GM19467 (cell line): Measurements from ENCODE around the gene LSM4.

Experiments
- ATAC-seq: cut with Tn5 transposase; IDR thresholded peaks from one replicate; pipeline ENCODE4 v1.9.1; 2021; ENCODE audit warnings: mild to moderate bottlenecking, moderate library complexity; ENCODE audit not compliant: unreplicated experiment

Gene LSM4

DNA sequence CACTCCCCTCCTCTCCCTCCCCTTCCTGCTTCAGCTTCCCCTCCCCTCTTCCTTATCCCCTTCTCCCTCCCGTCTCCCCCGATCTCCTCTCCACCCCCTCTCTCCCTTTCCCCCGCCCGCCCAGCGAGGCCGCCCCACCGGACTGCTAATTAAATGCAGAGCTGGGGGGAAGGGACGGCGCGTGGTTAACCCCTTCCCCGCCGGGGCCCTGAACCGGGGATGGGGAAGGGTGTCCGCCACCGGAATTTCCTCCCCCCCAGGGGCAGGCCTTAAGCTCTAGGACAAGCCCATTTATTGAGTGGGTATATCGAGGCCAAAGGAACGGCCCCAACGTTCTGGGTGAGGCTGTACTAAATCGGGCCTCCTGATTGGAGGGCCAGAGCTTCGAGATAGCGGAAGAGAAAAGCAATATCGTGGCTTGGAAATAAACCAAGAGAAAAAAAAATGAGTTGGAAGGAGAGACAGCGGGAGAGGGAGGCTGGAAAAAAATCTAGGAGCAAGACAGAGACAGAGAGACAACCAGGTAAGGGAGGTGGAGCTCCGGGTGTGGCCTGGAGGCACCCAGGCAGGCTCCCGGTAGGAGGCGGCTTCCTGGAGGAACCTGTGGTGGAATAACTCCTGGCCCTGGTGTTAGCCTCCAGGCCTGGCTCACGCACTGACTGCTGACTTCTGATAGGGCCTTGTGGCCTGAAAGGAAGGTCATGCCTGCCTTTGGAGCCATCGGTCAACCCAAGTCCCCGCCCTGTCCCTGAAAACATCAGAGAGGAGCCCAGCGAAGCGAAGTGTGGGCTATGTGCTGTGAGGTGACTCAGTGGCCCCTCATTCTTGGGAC, 29.9 kb downstream of the LSM4 start:
- ATAC-seq: no peak

DNA sequence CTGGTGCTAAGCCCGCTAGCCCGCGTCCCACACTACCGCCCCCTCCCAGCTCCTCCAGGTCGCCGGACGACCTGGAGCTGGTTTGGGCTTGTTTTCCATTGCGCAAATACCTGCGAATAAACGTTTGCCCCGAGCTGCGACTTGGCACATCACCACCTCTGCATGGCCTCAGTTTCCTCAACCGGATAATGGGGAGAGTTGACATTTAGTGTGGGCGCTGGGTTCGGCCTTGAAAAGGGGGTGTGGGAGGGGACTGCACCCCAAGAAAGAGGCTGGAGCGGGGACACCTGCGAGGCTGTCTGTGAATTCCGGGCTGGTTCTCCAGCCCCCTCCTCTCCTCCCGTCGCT, 30.4 kb downstream of the LSM4 start:
- ATAC-seq: no peak

DNA sequence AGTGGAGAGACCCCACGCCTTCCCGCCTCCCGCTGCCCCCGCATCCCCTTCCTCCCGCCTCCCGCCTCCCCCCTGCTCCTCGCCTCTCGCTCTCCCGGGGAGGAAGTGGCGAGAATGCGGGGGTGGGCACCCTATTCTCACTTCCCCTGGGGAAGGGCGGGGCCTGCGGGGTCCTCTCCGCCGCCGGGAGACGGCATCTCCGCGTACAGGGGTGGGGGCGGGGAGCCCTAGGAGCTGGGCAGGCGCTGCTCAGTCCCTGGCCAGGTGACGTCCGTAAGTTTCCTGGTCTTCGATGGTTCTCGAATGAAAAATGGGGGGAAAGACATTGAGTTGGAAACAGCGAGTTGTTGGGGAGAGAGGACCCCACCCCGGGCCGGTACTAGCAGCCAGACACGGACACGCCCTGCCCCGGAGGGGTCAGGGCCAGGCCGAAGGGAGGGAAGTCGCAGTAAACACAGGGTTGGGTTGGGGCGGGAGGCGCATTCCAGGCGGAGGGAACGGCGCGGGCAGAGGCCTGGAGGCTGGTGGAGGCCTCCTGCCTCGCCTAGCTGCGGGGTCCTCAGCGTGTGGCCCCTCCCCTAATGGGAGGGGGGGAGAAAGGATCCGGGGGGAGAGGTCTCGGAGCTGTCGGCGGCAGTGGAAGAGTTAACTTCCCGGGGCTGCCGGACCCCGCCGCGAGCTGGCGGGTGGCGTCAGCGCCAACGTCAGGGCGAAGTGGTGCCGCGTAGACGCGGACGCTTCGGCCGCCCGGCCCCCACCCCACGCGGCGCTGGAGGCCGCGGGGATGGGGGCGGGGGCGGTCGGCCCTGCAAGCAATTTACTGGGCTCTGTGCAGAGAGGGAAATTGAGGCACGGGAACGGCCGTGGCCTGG, 31.1 kb downstream of the LSM4 start:
- ATAC-seq: no peak

- ATAC-seq: no peak
Measured at GRCh38 chr19:18291019-18291524, 31.8 kb downstream of the LSM4 start.

- no peak for ATAC-seq
Measured at GRCh38 chr19:18290302-18291018, 32.4 kb downstream of the LSM4 start.

DNA sequence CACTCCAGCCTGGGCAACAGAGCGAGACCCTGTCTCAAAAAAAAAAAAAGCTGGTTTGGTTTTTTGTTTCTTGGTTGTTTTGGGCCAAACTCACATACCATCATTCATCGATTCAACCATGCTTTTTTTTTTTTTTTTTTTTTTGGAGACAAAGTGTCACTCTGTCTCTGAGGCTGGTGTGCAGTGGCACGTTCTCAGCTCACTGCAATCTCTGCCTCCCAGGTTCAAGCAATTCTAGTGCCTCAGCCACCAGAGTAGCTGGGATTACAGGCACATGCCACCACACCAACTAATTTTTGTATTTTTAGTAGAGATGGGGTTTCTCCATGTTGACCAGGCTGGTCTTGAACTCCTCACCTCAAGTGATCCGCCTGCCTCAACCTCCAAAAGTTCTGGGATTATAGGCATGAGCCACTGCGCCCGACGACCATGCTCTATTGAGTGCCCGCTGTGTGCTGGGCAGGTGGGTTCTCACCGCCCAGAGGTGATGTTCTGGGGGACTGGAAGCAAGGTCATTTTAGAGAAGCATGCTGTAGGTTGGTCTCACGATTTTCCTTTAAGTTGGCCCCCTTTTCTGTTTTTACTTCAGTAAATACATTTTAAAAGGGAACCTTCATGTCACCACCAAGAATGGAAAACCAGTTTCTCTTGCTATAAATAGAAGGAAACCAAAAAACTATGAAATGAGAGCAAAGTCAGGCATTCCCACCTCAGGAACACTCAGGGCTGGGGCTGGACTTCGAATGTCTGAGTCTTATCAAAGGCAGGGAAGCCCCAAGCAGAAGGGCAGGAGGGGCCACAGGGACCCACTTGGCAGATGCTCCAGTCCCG, 33.2 kb downstream of the LSM4 start:
- no peak for ATAC-seq

DNA sequence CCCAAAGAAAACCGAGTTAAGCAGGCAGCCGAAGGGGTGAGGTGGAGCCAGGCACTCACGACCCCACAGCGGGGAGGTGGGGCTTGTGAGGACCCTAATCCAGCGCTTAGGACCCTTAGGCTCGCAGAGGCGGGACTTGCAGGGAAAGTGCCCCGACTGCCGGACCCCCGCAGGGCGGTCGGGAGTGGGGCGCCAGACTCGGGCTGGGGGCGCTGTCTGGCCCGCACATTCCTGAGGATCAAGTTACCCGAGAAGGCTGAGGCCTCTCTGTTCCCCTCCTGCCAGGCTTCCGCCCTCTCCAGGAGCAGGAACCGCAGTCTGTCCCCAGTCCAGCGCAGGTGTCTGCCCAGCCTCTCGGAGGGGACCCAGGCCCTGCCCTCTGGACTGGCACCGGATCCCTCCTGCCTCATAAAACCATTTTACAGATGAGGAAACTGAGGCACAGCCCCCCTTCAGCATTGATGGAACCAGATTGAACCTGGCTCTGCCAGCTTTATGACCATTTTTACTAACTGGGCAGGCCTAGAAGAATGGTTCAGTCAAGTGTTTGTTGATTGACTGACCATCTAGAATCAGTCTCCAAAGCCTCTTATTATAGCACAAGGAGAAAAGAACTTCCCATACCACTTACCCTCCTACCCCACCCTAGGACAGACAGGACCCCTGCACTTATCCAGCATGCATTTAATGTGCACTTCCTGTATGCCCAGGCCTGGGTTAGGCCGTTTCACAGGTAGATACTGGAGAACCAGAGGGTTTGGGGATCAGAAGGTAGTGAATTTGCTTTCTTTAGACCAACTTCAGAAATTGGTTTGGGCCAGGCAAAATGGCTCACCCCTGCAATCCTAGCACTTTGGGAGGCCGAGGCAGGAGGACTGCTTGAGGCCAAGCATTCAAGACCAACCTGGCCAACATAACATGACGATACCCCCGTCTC, 34.8 kb downstream of the LSM4 start:
- ATAC-seq: no peak

DNA sequence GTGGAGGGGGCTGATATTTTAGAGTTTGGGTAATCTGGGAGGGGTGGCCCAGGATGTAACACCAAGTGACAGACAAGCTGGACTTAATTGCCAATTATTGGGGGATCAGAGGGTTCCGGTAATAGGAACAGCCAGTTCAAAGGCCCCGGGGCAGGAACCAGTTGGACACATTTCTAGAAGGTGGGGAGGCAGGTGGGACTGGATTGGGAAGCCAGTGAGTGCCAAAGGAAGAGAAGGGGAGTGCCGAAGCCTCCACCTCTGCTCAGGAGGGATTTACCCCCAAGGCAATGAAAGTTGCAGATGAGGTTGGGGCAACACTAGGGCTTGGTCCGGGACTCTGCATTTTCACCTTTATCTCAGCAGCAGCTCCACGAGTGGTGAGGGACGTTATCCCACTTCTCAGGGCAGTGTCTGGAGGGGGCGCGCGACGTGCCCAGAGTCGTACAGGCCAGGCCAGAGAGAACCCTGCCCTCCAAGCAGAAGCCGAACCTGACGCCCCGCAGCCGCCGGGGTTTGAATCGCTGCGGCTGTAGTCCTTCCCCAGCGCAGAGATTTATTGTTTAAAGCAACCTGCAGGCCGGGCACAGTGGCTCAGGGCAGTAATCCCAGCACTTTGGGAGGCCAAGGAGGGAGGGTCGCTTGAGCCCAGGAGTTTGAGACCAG, 35.8 kb downstream of the LSM4 start:
- ATAC-seq: no peak

DNA sequence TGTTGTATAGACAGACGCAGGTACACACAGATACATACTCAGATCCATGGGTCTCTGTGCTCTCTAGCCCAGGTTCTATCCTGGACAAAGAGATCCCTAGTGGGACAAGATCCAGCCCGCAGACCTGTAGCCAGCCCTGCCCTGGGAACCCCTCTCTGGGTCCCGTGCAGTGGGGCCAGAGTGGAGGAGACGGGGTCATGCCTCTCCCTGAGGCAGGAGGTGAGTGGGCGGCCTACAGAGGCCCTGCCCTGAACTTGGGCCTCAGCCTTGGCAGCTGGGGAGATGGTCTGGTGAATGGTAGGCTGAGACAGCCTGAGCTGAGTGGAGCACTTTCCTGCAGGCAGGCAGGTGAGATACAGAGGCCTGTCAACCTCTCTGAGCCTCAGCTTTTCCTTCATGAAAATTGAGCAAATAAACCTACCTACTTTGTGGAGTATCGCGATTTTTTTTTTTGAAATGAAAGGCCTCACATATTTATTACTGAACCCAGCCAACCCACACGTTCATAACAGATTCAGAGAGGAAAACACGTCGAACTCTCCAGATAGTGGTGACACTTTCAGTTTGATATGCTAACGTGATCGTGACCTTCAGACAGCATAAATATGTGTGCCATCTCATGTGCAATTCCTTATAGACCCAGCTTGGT, 38.0 kb downstream of the LSM4 start:
- no peak for ATAC-seq

- ATAC-seq: no peak
Measured at GRCh38 chr19:18283338-18283737, 39.5 kb downstream of the LSM4 start.

DNA sequence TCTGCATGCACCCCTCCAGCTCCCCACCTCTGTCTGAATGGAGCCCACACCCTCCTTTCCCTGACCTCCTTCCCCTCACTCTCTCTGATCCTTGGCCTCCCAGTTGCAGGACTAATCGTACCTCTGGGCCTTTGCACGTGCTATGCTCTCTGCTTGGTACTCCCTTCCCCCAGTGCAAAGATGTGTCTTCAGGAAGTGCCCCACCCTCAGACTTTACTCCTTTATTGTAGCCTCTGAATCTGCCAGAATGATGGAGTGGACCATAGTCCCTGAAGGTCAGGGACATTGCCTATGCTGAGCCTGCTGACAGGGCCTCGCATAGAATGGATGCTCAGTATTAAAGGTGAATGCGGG, 40.1 kb downstream of the LSM4 start:
- no peak for ATAC-seq

DNA sequence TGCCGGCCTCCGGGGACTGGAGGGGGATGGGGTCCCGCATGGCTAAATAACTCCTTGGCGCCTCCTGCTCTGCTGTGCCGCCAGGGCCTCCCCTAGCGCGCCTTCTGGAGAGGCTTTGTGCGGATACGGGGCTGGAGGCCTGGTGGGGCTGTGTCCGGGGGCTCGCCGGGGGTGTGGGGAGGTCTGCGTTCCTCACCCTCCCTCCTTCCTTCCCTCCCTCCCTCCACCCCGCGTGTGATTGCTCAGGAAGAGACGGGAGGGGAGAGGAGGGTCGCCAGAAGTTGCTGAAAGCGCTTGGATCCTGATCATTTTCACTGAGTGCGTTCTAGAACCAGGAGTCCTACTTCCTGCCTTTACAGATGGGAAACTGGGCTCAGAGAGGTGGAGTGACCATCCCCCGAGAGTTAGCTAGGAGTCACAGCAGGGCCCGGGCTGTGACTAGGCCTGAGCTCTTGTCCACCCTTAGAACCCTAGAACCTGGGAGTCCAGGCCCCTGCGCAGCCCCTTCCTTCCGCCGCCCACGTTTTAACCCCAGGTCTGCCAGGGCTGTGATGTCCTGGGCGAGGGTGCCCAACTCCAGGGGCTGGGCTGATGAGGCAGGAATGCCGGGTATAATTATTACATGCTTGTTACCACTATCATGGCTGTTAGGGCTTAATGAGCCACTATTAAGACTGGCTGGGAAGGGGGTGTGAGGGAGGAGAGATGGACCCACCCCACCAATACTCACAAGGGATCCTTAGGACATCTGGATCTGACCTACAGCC, 40.7 kb downstream of the LSM4 start:
- ATAC-seq: no peak

DNA sequence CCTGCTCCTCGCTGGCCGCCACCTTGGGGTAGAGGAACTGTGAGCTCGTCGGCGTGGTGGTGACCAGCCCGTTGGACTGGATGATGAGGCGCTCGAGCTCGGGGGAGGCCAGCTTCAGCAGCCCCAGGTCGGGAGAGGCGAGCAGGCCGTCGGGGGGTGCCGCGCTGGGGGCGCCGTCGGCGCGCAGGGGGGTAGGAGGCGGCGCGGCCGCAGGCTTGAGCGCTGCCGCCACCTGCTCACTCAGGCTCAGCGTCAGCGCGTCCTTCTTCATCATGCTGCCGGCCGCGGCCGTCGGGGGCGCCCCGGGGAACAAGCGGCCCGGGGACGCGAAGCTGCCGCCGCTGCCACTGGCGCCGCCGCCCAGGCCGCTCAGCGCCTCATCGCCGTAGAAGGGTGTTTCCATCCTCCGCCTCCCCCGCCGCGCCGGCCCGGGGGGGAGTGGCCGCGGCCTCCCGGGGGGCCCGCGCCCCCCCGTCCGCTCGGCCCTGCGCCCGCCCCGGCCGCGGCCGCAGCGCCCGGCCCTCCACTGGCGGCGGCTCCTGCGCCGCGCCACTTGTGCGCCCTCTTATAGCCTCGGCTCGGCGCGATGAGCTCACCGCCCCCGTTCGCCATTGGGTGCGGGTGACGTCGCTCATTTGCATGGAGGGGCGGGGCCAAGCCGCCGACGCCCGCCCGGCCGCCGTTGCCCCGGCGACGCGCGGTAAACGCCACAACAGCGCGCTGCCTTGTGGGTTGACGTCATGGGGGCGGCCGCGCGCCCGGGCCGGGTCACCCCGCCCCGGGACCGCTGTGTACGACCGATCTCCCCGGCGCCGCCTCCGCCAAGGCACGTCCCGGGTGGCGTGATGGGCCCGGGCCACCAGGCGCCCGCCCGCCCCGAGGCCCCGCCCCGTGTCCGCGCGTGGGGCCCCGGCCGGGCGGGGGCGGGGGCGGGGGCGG, 41.5 kb downstream of the LSM4 start, which contains the start of gene JUND:
TSS of gene JUND (minus strand) at position 541 of the 939 bp plus-strand sequence. CDS start at position 403, 138 bp downstream.
- ATAC-seq: peak; percentile 62

DNA sequence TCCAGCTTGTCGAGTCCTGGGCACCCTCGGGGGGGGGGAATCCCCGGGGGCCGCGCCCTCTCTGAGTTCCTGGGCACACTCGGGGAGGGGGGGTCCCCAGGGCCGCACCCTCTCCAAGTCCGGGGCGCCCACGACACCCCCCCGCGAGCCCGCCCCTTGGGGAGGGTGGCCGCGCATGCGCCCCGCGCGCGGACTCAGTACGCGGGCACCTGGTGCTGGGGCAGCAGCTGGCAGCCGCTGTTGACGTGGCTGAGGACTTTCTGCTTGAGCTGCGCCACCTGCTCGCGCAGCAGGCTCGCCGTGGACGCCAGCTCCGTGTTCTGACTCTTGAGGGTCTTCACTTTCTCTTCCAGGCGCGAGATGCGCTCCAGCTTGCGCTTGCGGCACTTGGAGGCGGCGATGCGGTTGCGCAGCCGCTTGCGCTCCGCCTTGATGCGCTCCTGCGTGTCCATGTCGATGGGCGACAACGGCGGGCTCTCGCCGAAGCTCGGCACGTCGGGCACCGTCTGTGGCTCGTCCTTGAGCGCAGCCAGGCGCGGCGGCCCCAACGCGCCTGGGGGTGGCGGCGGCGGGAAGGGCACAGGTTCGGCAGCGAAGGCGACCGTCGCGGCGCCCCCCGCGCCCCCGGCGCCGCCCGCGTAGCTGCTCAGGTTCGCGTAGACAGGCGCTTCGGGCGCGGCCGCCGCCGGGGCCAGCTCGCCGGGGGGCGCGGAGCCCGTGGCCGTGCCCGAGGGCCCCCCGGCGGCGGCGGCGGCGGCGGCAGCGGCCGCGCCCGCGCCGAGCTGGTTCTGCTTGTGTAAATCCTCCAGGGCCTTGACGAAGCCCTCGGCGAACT, 42.4 kb downstream of the LSM4 start:
- ATAC-seq: peak; percentile 17

- peak; percentile 21 for ATAC-seq
Measured at GRCh38 chr19:18279516-18280246, 43.2 kb downstream of the LSM4 start.
